H9 (cell line): Measurements from ENCODE around the gene MYBBP1A. TPM values are rescaled to one million over a fixed set of nuclear protein-coding genes. Genes with fewer than 3 reads are reported as not detected.

Experiments used
- DNase-seq: peaks from one replicate; pipeline ENCODE4 v3.0.0-alpha.2; 2017
- H2AFZ ChIP-seq: one replicate; pipeline ENCODE4 v1.6.1; 2013; ENCODE audit warnings: mild to moderate bottlenecking, low read length, control low read depth, moderate library complexity
- H2AK5ac ChIP-seq: 2 replicates; pipeline ENCODE4 v1.6.1; 2013; ENCODE audit warnings: low read length, control low read depth, mixed read lengths; ENCODE audit not compliant: insufficient read length
- H2BK120ac ChIP-seq: one replicate; pipeline ENCODE4 v1.6.1; 2013; ENCODE audit warnings: low read depth, mild to moderate bottlenecking, low read length, control low read depth, inconsistent platforms; ENCODE audit not compliant: poor library complexity, severe bottlenecking
- H2BK12ac ChIP-seq: 2 replicates; pipeline ENCODE4 v1.6.1; 2013; ENCODE audit warnings: low read length, control low read depth, mixed read lengths, low read depth; ENCODE audit not compliant: insufficient read length
- H2BK15ac ChIP-seq: 2 replicates; pipeline ENCODE4 v1.6.1; 2013; ENCODE audit warnings: low read depth, low read length, control low read depth
- H2BK20ac ChIP-seq: one replicate; pipeline ENCODE4 v1.6.1; 2013; ENCODE audit warnings: low read depth, mild to moderate bottlenecking, low read length, control low read depth, inconsistent platforms; ENCODE audit not compliant: poor library complexity, severe bottlenecking
- H2BK5ac ChIP-seq: 2 replicates; pipeline ENCODE4 v1.6.1; 2013; ENCODE audit warnings: low read length, control low read depth, mixed read lengths; ENCODE audit not compliant: insufficient read length
- H3K14ac ChIP-seq: 2 replicates; pipeline ENCODE4 v1.6.1; 2013; ENCODE audit warnings: low read length, control low read depth; ENCODE audit not compliant: insufficient read depth
- H3K18ac ChIP-seq: 2 replicates; pipeline ENCODE4 v1.6.1; 2013; ENCODE audit warnings: low read depth, mild to moderate bottlenecking, mixed read lengths, low read length, control low read depth; ENCODE audit not compliant: insufficient read length
- H3K23ac ChIP-seq: 2 replicates; pipeline ENCODE4 v1.6.1; 2013; ENCODE audit warnings: low read length, control low read depth, mixed read lengths, low read depth; ENCODE audit not compliant: insufficient read length
- H3K23me2 ChIP-seq: 2 replicates; pipeline ENCODE4 v1.6.1; 2013; ENCODE audit warnings: low read depth, mild to moderate bottlenecking, mixed read lengths, low read length, control low read depth; ENCODE audit not compliant: insufficient read length, poor library complexity, severe bottlenecking
- H3K27ac ChIP-seq: 2 replicates; pipeline ENCODE4 v1.5.1; 2013; ENCODE audit warnings: low read length, control low read depth, mixed read lengths, low read depth; ENCODE audit not compliant: insufficient read length
- H3K27me3 ChIP-seq: 2 replicates; pipeline ENCODE4 v1.6.1; 2013; ENCODE audit warnings: low read length, control low read depth, inconsistent platforms; ENCODE audit not compliant: insufficient read depth
- H3K4ac ChIP-seq: 2 replicates; pipeline ENCODE4 v1.6.1; 2013; ENCODE audit warnings: low read depth, mild to moderate bottlenecking, control low read depth, inconsistent platforms, low read length, moderate library complexity
- H3K4me1 ChIP-seq: 2 replicates; pipeline ENCODE4 v1.6.1; 2013; ENCODE audit warnings: low read length, control low read depth, inconsistent platforms; ENCODE audit not compliant: insufficient read depth
- H3K4me2 ChIP-seq: 2 replicates; pipeline ENCODE4 v1.6.1; 2013; ENCODE audit warnings: low read length, control low read depth, mixed read lengths; ENCODE audit not compliant: insufficient read length, insufficient read depth
- H3K56ac ChIP-seq: 2 replicates; pipeline ENCODE4 v1.6.1; 2013; ENCODE audit warnings: low read depth, mild to moderate bottlenecking, mixed read lengths, low read length, control low read depth; ENCODE audit not compliant: insufficient read length
- H3K79me1 ChIP-seq: 2 replicates; pipeline ENCODE4 v1.6.1; 2013; ENCODE audit warnings: low read depth, mild to moderate bottlenecking, moderate library complexity, low read length, control low read depth, inconsistent platforms; ENCODE audit not compliant: insufficient read depth, poor library complexity, severe bottlenecking
- H3K79me2 ChIP-seq: 2 replicates; pipeline ENCODE4 v1.6.1; 2013; ENCODE audit warnings: low read length, control low read depth, inconsistent platforms; ENCODE audit not compliant: insufficient read depth
- H3K9ac ChIP-seq: 2 replicates; pipeline ENCODE4 v1.6.1; 2013; ENCODE audit warnings: low read length, control low read depth, mixed read lengths; ENCODE audit not compliant: insufficient read length; ENCODE audit errors: extremely low read depth
- H3K9me3 ChIP-seq: one replicate; pipeline ENCODE4 v1.6.1; 2013; ENCODE audit warnings: low read depth, low read length, inconsistent platforms; ENCODE audit not compliant: control insufficient read depth
- H3T11ph ChIP-seq: one replicate; pipeline ENCODE4 v1.6.1; 2013; ENCODE audit warnings: mild to moderate bottlenecking, low read length, control low read depth, inconsistent platforms
- H4K20me1 ChIP-seq: one replicate; pipeline ENCODE4 v1.6.1; 2013; ENCODE audit not compliant: control insufficient read depth, insufficient read length, insufficient read depth
- H4K5ac ChIP-seq: 2 replicates; pipeline ENCODE4 v1.6.1; 2013; ENCODE audit warnings: low read depth, mild to moderate bottlenecking, mixed read lengths, low read length, control low read depth; ENCODE audit not compliant: insufficient read length
- H4K8ac ChIP-seq: replicated peaks from 2 replicates; pipeline ENCODE4 v1.6.1; 2013; ENCODE audit warnings: low read length, control low read depth, mixed read lengths, low read depth; ENCODE audit not compliant: insufficient read length
- H4K91ac ChIP-seq: 2 replicates; pipeline ENCODE4 v1.6.1; 2013; ENCODE audit warnings: low read depth, mild to moderate bottlenecking, moderate library complexity, mixed read lengths, low read length, control low read depth; ENCODE audit not compliant: insufficient read length
- H3K27ac Mint-ChIP-seq, 3 experiments: 2 replicates in 2 of 3; 3 replicates in 1 of 3; pipeline ENCODE4 v1.8.0; 2020 to 2021; ENCODE audit warnings: mixed read lengths in 3 of 3, mild to moderate bottlenecking in 1 of 3, moderate library complexity in 1 of 3
- H3K27me3 Mint-ChIP-seq: 2 replicates; pipeline ENCODE4 v1.8.0; 2021; ENCODE audit warnings: low read depth, mild to moderate bottlenecking, moderate library complexity, mixed read lengths
- H3K36me3 Mint-ChIP-seq, 3 experiments: 2 replicates in 2 of 3; 3 replicates in 1 of 3; pipeline ENCODE4 v1.8.0; 2020 to 2021; ENCODE audit warnings: low read depth in 3 of 3, mixed read lengths in 3 of 3; ENCODE audit not compliant: insufficient read depth in 1 of 3
- H3K4me1 Mint-ChIP-seq, 2 experiments: 2 replicates each; pipeline ENCODE4 v1.8.0; 2020; ENCODE audit warnings: mixed read lengths in 2 of 2
- H3K4me3 Mint-ChIP-seq, 2 experiments: 2 replicates in 1 of 2; 3 replicates in 1 of 2; pipeline ENCODE4 v1.8.0; 2020 to 2021; ENCODE audit warnings: mild to moderate bottlenecking in 2 of 2, mixed read lengths in 2 of 2, moderate library complexity in 1 of 2
- H3K9me3 Mint-ChIP-seq, 2 experiments: 2 replicates in 1 of 2; 3 replicates in 1 of 2; pipeline ENCODE4 v1.8.0; 2020; ENCODE audit warnings: mild to moderate bottlenecking in 2 of 2, mixed read lengths in 2 of 2, moderate library complexity in 1 of 2
- CTCF ChIP-seq: fragments of 200-600 bp; sonication (generic); conservative IDR thresholded peaks from 3 replicates; pipeline ENCODE4 v1.8.0; 2021; ENCODE audit warnings: antibody characterized with exemption, mild to moderate bottlenecking
- WGBS: extraction: QIAGEN DNeasy Blood & Tissue Kit; methylation state at CpG from one replicate; pipeline ENCODE4 v1.1.7; 2013; ENCODE audit warnings: missing lambda C conversion rate, low lambda C conversion rate, mixed read lengths; ENCODE audit not compliant: insufficient read length; ENCODE audit errors: extremely low coverage; 5-methylcytosine and 5-hydroxymethylcytosine counted together
- total RNA-seq: library from RNA; stranded (reverse); gene quantifications from 2 replicates; pipeline ENCODE4 v1.2.1, GENCODE V29; 2021

Gene MYBBP1A
- total RNA-seq, 1 experiment from 2014 or later, result 181 TPM

- H3K27me3 Mint-ChIP-seq, result no peaks in the 10 kb centered on the region
Observed at GRCh38 chr17:4544951-4545216, 10.3 kb downstream of the MYBBP1A start.

More at GRCh38 chr17:4544951-4545216, 10.3 kb downstream of the MYBBP1A start:
- H3K9ac ChIP-seq, result no peak overlapping the region
- no peak overlapping the region for H4K5ac ChIP-seq
- no peak overlapping the region for H2BK120ac ChIP-seq
- peaks cover 0 to 2% of the 10 kb centered on the region in 2 experiments; a peak in 1 of 4 replicates for H3K4me1 Mint-ChIP-seq
- H3K27ac Mint-ChIP-seq, result no peak overlapping the region
- no peak overlapping the region for H3T11ph ChIP-seq
- no peak for DNase-seq
- H3K79me2 ChIP-seq, result no peaks in the 10 kb centered on the region
- H3K27ac ChIP-seq, result no peak overlapping the region
- H3K23me2 ChIP-seq, result no peaks in the 10 kb centered on the region
- no peak overlapping the region for H2AK5ac ChIP-seq
- peaks cover 3% of the 10 kb centered on the region for H4K20me1 ChIP-seq
- no peak overlapping the region for H3K4me2 ChIP-seq
- no peaks in the 10 kb centered on the region for H3K27me3 ChIP-seq
- H3K9me3 ChIP-seq, result no peaks in the 10 kb centered on the region
- H3K36me3 Mint-ChIP-seq, result peaks cover 34 to 82% (median 68%) of the 10 kb centered on the region in 3 experiments
- no peak overlapping the region for H3K18ac ChIP-seq
- H2BK20ac ChIP-seq, result no peak overlapping the region
- no peak overlapping the region for H2BK12ac ChIP-seq
- no peaks in the 10 kb centered on the region for H3K4me1 ChIP-seq
- H3K14ac ChIP-seq, result no peak overlapping the region
- no peak overlapping the region for H3K4ac ChIP-seq
- no peak overlapping the region for H2BK5ac ChIP-seq
- no peak overlapping the region for H3K56ac ChIP-seq
- no peak overlapping the region for H3K23ac ChIP-seq
- H3K79me1 ChIP-seq, result no peaks in the 10 kb centered on the region
- no CpG with 5 or more reads among the region's 18 CpGs for WGBS
- no peak for TF ChIP-seq CTCF
- H2BK15ac ChIP-seq, result no peak overlapping the region
- no peaks in the 10 kb centered on the region for H3K9me3 Mint-ChIP-seq
- no peak overlapping the region for H2AFZ ChIP-seq
- H4K8ac ChIP-seq, result no peak overlapping the region
- no peak overlapping the region for H4K91ac ChIP-seq
- H3K4me3 Mint-ChIP-seq, result no peak overlapping the region
